ENCODE results near the gene CD93.

Gene CD93

DNA sequence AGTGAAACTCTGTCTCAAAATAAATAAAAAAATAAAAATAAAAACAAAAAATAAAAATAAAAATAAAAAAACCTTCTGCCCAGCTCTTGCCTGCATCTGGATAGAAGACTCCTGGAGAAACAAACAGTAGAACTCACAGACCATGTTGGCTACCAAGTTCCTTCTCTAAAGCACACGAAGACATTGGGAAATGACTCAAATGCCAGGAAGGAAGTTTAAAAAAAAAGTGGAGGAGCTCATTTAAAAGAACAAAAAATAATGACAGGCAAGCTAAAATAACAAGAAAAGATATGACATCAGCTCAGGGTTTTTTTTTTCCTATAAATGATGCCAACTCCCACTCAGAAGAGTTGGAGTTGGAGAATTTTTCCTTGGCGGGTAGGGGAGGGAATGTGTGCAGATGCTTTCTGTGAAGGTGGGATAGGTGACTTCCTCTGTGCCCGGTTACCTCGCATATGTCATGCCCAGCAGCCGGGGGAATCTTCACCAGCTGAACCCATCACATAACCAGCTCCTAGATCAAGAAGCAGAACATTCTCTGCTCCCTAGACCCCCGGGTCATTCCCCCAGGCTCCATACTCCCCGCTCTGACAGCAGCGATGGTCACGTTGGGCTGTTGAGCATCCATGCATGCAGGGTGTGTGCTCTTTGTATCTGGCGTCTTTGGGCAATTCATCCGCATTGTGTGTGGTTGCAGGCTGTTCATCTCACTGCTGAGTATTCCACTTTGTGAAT lies 17.3 kb upstream of the CD93 start:
- TF ChIP-seq POLR2AphosphoS5 (IDR thresholded peaks at IDR 0.05; ENCODE audit: low read depth, low read length) (no peak), POLR2A (IDR thresholded peaks at IDR 0.05; ENCODE audit: low read depth, low read length) (no peak), SPI1 (IDR thresholded peaks at IDR 0.05; ENCODE audit: low read depth, low read length) (no peak), POU2F2 (IDR thresholded peaks at IDR 0.05; ENCODE audit: low read depth, low read length) (no peak), PAX5 (IDR thresholded peaks at IDR 0.05; ENCODE audit: insufficient read depth, low read length, severe bottlenecking) (no peak), TAF1 (IDR thresholded peaks at IDR 0.05; ENCODE audit: low read depth, low read length) (no peak)
- DNase-seq (ENCODE audit: insufficient read length, low spot score) (no peak), FAIRE-seq (no peak)

DNA sequence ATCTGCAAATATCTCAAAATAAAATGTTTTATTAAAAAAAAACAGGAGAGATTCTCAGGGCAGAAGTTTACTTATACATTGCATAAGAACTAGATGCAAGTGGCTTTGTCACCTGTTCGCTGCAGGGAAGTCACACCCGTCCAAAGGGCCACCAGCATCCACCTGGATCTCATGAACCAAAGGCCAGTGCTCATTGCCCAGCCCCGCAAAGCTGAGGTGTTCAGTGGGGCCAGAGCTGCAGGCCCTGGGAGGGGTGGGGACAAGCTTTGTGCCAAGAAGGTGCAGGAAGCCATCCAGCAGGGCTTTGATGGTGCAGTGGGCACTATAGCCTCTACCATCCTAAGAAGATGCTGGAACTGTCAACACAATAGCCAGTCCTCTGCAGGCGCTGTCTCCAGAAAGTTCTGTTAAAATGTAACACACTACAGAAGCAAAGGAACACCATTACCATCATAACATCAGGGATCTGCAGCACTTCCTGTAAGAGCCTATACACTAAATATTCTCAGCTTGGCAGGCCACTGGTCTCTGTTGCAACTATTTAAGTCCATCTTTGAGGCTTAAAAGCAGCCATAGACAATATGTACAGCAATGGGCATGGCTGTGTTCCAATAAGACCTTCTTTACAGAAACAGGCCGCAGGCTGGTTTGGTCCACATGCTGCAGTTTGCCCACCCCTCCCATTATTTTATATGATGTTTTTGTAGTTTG lies 15.7 kb upstream of the CD93 start:
- FAIRE-seq (no peak), DNase-seq (ENCODE audit: insufficient read length, low spot score) (no peak)
- TF ChIP-seq POLR2A (IDR thresholded peaks at IDR 0.05; ENCODE audit: low read depth, low read length) (no peak), POLR2AphosphoS5 (IDR thresholded peaks at IDR 0.05; ENCODE audit: low read depth, low read length) (no peak), POU2F2 (IDR thresholded peaks at IDR 0.05; ENCODE audit: low read depth, low read length) (no peak), TAF1 (IDR thresholded peaks at IDR 0.05; ENCODE audit: low read depth, low read length) (no peak), PAX5 (IDR thresholded peaks at IDR 0.05; ENCODE audit: insufficient read depth, low read length, severe bottlenecking) (no peak), SPI1 (IDR thresholded peaks at IDR 0.05; ENCODE audit: low read depth, low read length) (no peak)

DNA sequence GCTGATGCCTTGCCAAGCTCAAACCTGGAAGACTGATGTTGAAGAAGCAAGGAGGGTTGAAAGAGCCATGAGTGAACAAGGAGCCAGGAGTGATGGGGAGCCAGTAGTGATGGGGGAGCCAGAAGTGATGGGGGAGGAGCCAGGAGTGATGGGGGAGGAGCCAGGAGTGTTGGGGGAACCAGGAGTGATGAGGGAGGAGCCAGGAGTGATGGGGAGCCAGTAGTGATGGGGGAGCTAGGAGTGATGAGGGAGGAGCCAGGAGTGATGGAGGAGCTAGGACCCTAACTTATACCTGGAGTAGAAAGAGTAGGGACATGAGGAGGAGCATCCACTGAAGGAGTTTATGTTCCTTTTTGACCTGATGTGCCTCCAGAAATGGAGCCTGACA lies 14.6 kb upstream of the CD93 start:
- no peak for FAIRE-seq

DNA sequence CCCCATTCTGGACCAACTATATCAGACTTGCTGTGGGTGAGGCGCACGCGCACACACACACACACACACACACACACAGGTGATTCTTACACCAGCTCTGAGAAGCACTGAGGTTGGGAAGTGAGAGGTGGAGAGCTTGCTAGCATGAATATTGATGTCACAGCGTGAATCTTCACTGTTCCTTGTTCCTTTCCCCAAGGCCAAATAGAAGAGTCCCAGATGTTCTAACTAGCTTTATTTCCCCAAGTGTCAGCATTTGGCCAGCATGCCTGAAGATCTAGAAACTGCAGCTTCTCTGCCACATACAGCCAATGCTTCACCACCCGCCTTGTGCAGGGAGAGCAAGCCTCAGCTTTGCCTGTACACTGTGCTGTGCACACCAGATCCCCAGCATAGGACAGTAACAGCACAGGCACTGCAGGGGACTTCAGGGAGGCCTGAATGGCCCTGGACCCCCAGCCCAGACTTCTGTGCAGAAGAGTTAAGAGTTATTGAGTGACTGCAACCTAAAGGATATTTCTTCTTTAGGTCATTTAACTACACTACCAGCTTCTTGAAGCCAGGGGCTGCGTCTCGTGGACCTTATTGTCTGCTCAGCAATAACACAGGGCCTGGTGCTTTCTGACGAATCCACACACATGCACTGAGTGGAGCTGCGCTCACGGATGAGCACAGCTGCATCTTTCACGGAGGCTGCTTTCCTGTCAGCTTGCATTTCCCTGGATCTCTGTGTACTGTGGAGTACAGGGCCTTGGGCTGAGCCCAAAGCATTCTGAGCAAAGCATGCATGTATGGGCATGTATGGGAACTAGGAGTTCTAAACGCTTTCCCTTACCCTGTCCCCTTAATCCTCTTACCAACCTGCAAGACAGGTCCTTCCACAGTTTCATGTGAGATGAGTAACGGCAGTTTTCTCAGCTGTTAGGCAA lies 13.9 kb upstream of the CD93 start:
- FAIRE-seq (no peak), DNase-seq (ENCODE audit: insufficient read length, low spot score) (no peak)
- TF ChIP-seq TAF1 (IDR thresholded peaks at IDR 0.05; ENCODE audit: low read depth, low read length) (no peak), SPI1 (IDR thresholded peaks at IDR 0.05; ENCODE audit: low read depth, low read length) (no peak), POLR2AphosphoS5 (IDR thresholded peaks at IDR 0.05; ENCODE audit: low read depth, low read length) (no peak), POU2F2 (IDR thresholded peaks at IDR 0.05; ENCODE audit: low read depth, low read length) (no peak), POLR2A (IDR thresholded peaks at IDR 0.05; ENCODE audit: low read depth, low read length) (no peak), PAX5 (IDR thresholded peaks at IDR 0.05; ENCODE audit: insufficient read depth, low read length, severe bottlenecking) (no peak)

More for the DNA sequence above, 14.6 kb upstream of the CD93 start:
- TF ChIP-seq POLR2A (IDR thresholded peaks at IDR 0.05; ENCODE audit: low read depth, low read length), result no peak
- TF ChIP-seq SPI1 (IDR thresholded peaks at IDR 0.05; ENCODE audit: low read depth, low read length), result no peak
- TF ChIP-seq PAX5 (IDR thresholded peaks at IDR 0.05; ENCODE audit: insufficient read depth, low read length, severe bottlenecking), result no peak
- TF ChIP-seq TAF1 (IDR thresholded peaks at IDR 0.05; ENCODE audit: low read depth, low read length), result no peak
- no peak for TF ChIP-seq POLR2AphosphoS5 (IDR thresholded peaks at IDR 0.05; ENCODE audit: low read depth, low read length)
- TF ChIP-seq POU2F2 (IDR thresholded peaks at IDR 0.05; ENCODE audit: low read depth, low read length), result no peak
- no peak for DNase-seq (ENCODE audit: insufficient read length, low spot score)

DNA sequence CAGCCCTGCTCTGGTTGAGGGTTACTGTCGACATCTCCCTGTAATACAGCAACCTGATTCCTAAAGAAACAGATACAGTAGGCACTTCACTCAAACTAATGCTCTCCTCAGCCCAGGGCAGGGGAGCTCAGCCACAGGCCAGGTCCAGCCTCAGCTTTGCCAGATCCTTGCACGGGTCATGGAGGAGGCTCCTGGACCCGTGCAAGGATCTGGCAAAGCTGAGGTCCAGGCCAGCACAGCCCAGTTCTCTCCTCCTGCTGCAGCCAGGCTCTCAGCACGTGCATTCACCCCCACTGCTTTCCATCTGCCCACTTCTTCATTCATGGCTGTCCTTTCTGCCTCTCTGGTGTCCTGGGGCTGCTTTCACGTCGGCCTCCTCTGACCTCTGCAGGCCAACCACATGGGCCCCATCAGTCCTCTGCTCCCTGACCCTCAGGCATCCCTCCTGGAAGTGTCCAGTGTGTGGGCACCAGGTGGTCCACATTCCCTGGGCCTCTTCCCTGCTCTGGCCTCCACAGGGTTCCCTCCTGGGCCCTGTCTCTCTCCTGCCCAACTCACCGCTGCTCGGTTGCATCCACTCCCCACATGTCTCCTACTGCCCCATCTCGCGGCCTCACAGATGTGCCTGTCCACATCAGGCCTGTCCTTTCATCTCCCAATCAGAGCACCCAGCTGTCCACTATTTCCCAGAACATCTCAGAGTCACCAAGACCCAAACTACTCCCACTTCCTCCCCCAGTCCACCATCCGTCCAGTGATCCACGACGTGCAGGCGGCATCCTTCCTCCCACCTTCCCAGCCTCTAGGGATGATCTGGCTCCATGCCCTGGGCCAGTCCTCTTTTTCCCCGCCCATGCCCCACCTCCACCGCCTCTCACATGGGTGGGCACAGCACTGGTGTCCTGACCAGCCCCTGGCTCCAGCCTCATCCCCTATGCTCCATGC lies 11.8 kb upstream of the CD93 start:
- FAIRE-seq (no peak), DNase-seq (ENCODE audit: insufficient read length, low spot score) (no peak)
- TF ChIP-seq POLR2A (IDR thresholded peaks at IDR 0.05; ENCODE audit: low read depth, low read length), result no peak
- TF ChIP-seq SPI1 (IDR thresholded peaks at IDR 0.05; ENCODE audit: low read depth, low read length), result peak; percentile 54

DNA sequence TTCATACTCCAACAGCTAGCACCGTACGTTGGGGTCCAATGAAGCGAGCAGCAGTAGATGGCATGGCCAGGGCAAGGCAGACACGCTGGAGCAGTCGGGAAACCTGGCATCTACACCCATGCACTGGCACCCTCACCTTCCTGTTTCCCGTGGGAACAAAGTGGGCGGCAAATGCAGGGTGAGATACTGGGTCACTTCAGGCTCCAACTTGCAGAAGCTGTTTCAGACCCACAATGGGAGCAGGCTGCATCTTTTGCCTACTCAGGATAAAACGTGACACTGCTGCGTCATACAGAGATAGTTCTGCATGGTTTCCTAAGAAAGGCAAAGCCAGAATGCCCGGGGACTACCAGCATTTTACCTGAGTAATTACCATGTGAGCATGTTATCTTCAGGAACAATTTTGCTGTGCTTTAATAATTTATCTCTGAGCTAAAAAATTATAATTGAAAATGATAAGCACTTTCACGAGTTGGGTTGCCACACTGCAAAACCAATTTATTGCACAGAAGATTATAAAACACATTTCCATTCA lies 10.9 kb upstream of the CD93 start:
- DNase-seq (ENCODE audit: insufficient read length, low spot score) (no peak), FAIRE-seq (no peak)
- TF ChIP-seq PAX5 (IDR thresholded peaks at IDR 0.05; ENCODE audit: insufficient read depth, low read length, severe bottlenecking), result no peak
- TF ChIP-seq TAF1 (IDR thresholded peaks at IDR 0.05; ENCODE audit: low read depth, low read length), result no peak
- TF ChIP-seq POLR2A (IDR thresholded peaks at IDR 0.05; ENCODE audit: low read depth, low read length), result no peak
- TF ChIP-seq POU2F2 (IDR thresholded peaks at IDR 0.05; ENCODE audit: low read depth, low read length), result no peak
- no peak for TF ChIP-seq POLR2AphosphoS5 (IDR thresholded peaks at IDR 0.05; ENCODE audit: low read depth, low read length)
- TF ChIP-seq SPI1 (IDR thresholded peaks at IDR 0.05; ENCODE audit: low read depth, low read length), result no peak

DNA sequence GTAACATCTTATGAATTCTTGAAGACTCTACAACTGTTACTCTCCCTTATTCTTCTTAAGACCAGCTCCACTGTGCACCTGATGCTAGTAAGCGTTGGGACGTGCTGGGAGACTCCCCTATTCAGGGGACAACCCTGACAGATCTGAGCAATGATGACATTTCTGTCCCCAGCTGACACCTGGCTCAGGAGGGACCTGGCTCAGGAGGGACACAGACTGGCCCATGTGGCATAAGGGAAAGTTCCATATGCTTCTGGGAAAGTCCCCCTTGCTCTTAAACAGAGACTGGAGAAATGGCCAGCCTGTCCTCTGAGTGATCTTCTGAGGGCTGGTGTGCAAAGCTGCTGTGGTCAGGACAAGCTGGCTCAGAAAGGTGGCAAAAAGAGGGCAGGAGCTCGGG lies 10.0 kb upstream of the CD93 start:
- no peak for DNase-seq (ENCODE audit: insufficient read length, low spot score)
- FAIRE-seq, result no peak
- TF ChIP-seq POLR2A (IDR thresholded peaks at IDR 0.05; ENCODE audit: low read depth, low read length) (no peak), PAX5 (IDR thresholded peaks at IDR 0.05; ENCODE audit: insufficient read depth, low read length, severe bottlenecking) (no peak), SPI1 (IDR thresholded peaks at IDR 0.05; ENCODE audit: low read depth, low read length) (no peak), POLR2AphosphoS5 (IDR thresholded peaks at IDR 0.05; ENCODE audit: low read depth, low read length) (no peak), POU2F2 (IDR thresholded peaks at IDR 0.05; ENCODE audit: low read depth, low read length) (no peak), TAF1 (IDR thresholded peaks at IDR 0.05; ENCODE audit: low read depth, low read length) (no peak)

DNA sequence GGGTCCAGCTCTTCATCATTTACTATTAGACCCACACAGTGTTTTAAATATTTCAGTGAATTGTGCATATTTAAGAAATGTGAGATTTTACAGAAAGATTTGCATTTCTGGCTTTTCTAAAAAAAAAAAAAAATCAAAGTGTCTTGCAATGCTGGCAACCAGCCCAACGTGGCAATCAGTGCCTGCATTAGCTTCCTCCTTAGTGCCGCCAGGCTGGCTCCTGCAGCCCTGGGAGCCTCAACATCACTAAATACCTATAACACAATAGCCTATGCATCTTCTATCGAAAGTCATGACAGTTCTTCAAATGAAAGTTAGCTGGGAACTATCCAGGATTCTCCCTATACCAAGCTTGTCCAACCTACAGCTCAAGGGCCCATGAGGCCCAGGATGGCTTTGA lies 9.4 kb upstream of the CD93 start:
- FAIRE-seq, result no peak
- DNase-seq (ENCODE audit: insufficient read length, low spot score), result no peak
- TF ChIP-seq POU2F2 (IDR thresholded peaks at IDR 0.05; ENCODE audit: low read depth, low read length) (no peak), POLR2A (IDR thresholded peaks at IDR 0.05; ENCODE audit: low read depth, low read length) (no peak), POLR2AphosphoS5 (IDR thresholded peaks at IDR 0.05; ENCODE audit: low read depth, low read length) (no peak), SPI1 (IDR thresholded peaks at IDR 0.05; ENCODE audit: low read depth, low read length) (no peak), PAX5 (IDR thresholded peaks at IDR 0.05; ENCODE audit: insufficient read depth, low read length, severe bottlenecking) (no peak), TAF1 (IDR thresholded peaks at IDR 0.05; ENCODE audit: low read depth, low read length) (no peak)
